Cerebellar cortex (tissue), 1 donor: ENCODE data around the gene FAM234B.

Source experiments
- DNase-seq: peaks from one replicate; pipeline ENCODE4 v3.0.0-alpha.2; 2015; ENCODE audit warnings: low spot score

Gene FAM234B

DNA sequence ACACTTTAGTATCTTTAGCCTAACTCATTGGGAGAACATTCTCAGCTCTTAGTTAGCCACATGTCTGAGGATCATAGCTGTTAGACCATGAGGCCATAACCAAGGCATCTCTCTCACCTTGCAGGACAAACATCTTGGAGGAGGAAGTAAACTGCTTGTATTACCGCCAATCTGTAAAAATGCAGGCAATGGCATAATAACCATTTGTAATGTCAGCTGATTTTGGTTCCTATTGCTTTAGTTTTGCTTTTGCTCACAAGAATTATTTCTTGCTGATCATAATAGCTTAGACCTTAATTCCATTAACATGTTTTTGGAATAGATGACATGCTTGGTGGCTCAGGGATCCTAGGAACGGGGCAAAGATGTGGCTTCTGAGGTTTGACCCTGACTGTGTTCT, 75.6 kb downstream of the FAM234B start:
- DNase-seq = no peak

DNA sequence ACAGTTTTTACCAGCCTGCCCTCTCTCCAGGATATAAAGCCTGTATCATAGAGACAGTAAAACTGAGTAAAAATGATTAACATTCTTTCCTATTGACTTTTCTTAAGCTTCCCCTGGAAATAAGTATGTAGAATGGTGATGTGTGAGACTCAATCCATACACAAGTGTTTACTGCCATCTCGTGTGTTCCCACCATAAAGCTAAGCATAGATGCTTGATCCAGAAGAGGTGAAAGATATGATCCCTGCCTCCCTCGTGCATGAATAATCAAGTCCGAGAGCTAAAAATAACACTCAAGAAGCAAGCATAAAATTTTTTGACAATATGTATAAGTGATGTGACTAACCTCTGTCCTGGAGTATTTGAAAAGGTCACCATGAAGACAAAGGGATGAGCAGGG, 76.2 kb downstream of the FAM234B start:
- DNase-seq = no peak

DNA sequence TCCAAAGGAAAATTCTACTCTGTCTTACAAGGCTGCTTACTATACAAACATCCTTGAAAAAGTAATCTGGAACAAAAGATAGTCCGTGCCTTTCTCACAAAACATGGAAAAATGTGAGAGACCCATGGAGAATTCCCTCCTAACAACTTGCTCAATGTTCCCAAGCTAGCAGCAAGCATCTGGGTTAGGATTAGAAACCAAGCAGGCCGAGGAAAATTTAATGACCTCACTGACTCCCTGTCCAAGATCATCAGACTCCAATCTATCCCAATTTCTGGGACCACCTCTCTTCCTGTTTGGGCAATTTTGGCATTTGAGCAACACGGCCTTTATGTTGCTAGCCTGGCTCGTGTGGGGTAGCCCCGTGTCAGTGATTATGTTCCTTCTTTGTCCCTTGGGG, 77.4 kb downstream of the FAM234B start:
- no peak for DNase-seq

DNA sequence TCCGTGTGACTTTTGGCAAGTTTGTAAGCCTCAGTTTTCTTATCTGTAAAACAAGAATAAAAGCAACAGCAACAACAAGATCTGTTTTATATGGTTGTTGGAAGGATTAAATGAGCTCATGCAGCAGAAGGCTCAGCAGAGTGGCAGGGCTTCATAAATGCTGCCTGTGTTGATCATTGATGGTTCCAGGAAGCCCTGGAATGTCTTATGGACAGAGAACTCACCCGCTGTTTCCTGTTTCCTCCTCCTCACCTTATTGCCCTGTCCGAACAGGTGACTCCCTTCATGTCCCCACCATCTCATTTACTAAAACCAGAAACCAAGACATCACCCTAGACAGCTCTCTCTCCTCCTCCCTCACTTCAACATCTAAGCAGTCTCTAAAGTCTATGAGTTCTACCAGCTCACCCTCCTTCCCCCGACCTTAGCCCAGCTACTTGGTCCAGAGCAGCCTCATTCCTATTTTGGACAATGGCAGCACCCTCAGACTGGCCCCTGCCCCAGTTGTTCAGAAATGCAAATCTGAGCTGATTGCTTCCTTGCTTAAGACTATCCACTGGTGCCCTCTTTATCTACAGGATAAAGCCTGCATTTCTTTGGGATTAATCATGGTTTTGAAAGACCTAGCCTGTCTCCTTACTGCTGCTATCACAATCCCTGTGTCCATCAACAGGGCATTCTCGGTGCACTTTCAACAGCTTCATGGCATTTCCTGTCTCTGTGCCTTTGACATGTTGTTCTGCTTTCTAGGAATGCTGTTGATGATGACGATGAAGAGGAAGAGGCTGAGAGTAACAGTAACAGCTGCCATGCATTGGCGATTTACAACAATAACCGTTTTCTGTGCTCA, 80.7 kb downstream of the FAM234B start:
- DNase-seq = peak; percentile 89

DNA sequence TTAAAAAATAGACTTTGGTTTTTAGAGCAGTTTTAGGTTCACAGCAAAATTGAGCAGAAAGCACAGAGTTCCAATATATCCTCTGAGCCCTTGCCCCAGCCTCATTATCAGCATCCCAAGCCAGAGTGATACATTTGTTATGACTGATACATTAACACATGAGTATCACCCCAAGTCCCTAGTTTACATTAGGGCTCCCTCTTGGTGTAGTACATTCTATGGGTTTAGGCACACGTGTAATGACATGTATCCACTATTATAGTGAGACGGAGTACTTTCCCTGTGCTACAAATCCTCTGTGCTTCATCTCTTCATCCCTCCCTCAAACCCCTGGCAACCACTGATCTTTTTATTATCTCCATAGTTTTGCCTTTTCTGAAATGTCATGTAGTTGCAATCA, 81.8 kb downstream of the FAM234B start:
- DNase-seq = no peak

DNA sequence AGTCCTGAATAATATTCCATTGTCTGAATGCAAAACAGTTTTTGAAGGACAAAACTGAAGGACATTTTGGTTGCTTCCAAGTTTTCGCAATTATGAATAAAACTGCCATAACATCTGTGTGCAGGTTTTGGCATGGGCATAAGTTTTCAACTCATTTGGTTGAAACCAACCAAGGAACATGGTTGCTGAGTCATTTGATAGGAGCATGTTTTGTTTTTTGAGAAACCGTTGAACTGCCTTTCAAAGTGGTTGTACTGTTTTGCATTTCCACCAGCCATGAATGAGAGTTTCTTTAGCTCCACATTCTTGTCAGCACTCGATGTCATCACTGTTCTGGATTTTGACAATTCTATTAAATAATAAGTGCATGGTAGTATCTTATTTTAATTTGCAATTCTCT, 82.3 kb downstream of the FAM234B start:
- no peak for DNase-seq

DNA sequence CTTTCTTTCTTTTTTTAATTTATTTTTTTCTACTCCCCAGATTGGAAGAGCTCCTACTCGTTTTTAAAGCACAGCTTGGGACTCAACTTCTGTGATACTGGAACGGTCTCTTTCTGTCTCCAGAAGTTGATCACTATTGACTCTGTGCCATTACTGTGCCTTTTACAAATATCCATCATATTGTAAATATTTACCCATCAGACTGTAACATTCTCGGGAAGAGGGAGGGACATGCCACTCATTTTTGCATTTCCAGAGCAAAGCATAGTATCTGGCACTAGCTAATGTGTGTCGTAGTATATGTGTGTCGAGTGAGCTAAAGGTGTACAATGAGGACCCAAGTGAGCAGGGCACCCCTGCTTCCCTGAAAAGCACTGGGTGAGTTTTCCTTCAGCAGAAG, 83.3 kb downstream of the FAM234B start:
- no peak for DNase-seq

DNA sequence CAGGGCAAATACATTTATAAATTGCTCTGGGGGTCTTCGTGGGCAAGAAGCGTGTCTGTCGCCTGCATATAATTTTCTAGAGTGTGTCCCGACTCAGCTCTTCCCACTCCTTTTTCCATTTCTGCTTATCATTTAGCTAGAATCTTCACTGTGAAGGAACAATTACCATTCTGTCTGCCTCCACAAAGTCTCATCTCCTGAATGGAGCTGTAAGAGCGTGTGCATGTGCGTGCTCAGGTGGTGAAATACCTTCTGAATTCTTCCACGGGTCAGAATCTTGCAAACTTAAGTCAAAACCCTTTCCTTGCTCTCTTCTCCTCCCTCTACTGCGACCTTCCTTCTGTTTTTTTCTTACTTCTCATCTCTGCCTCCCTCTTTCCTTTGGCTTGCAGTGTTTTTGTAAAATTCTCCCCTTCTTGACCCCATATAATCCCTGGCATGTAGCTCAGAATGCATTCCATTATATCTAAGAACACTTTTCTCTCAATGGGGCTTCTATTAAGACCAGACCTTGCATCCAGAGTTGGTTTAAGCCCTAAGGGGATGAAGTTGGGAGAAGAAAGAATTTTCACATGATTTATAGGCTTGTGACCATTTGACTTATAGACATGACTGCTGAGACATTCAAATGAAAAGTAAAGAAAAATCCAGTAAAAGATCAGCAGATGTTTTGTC, 84.2 kb downstream of the FAM234B start:
- DNase-seq = peak; percentile 93

DNA sequence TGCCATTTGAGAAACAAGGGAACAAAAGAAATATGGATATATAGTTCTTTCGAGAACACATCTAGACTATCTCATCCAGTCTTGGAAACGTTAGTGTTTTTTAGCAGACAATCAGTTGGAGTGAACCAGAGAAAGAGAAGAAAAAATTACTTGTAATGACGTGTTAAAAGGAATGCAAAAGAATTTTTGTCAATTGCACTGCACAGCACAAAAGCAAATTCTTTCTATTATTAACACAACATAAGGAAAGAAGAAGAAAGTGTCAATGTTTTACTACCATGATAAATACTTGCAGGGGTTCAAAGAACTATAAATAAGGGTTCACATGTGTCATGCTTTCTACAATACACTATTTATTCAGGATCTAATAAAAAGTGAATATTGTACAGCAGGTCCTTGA, 86.8 kb downstream of the FAM234B start:
- no peak for DNase-seq
